NCI-H446 (cell line): ENCODE results near the gene OTOP1.
"Not testable (repeated sequence)": the region's sequence is repeated elsewhere in the genome, so short reads cannot be mapped to it uniquely, and the experiment has no call there.

Source experiments
- DNase-seq, 2 experiments: peaks; one replicate each; lab custom pipeline; 2025; lab: John Stamatoyannopoulos, UW

Gene OTOP1

GRCh38 chr4:4233610-4234009 is 6.9 kb upstream of the OTOP1 start:
- DNase-seq = no peak

DNA sequence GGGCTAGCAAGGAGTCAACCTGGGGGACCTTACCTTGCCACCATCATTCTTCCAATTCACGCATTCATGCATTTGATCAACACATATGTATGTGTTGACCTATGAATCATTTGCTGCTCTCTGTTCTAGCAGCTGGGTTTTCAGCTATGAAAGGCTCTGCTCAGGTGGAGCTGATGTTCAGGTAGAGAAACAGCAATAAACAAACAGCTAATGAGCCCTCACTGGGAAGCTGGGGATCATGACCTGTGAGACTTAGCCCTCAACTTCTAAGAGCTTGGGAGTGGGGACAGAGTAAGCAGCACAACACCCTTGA is 1.6 kb upstream of the OTOP1 start:
- no peak for DNase-seq

GRCh38 chr4:4227510-4228355 is 1.0 kb upstream of the OTOP1 start:
- no peak for DNase-seq

DNA sequence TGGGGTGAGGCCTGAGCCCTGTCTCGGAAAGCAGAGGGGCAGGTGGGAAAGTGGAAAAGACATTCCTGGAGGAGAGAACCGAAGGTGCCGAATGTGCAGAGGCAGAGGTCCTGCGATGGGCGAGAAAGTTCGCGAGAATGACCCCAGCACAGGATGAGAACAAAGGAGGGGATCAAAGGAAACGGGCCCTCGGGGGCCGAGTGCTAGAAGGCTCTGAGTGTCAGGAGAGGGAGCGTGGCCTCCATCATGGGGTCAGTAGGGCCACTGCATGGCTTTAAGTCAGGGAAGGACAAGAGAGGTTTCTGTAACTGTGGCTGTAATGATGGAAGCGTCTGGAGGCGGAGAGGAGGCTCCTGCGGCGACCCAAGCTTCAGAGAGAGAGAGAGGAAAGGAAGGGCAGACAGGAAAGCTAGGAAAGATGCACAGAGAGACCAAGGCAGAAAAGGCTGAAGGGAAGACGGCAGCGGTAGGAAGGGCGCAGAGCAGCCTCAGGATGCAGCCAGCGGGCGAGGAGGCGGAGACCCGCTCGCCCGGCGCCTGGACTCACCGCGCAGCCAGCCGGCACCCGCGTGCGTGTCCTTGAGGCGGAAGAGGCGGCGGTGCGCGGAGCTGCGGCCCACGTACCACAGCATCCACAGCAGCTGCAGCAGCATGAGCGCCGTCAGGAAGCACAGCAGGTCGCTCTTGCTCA is 669 bp downstream of the OTOP1 start:
- DNase-seq = no peak

DNA sequence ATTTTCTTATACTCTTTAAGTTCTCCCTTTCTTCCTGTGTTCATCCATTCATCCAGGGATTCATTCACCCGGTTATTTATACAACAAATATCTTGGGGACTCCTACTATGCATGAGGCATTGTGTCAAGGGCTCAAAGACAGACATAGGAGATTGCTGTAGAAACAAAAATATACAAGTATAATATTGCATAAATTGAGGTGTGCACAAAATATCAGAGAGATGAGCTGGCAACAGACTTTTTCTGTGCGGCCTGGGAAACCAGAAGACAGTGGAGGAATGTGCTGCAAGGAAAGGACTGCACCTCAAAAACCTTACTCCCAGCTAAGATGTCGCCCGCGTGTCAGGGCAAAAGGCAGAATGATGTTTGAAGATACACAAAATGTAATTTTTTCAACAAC is 9.6 kb downstream of the OTOP1 start:
- DNase-seq = no peak

GRCh38 chr4:4216648-4217047 is 10.1 kb downstream of the OTOP1 start:
- DNase-seq = no peak

- not testable (repeated sequence) for DNase-seq
Observed at GRCh38 chr4:4213674-4214073, 13.1 kb downstream of the OTOP1 start.

GRCh38 chr4:4206204-4206603 is 20.5 kb downstream of the OTOP1 start:
- DNase-seq = no peak

GRCh38 chr4:4204401-4204745 is 22.4 kb downstream of the OTOP1 start:
- DNase-seq = no peak

GRCh38 chr4:4203688-4204400 is 22.9 kb downstream of the OTOP1 start:
- DNase-seq = no peak

GRCh38 chr4:4202510-4202909 is 24.2 kb downstream of the OTOP1 start:
- DNase-seq = no peak

- no peak for DNase-seq
Observed at GRCh38 chr4:4200624-4201023, 26.1 kb downstream of the OTOP1 start.

DNA sequence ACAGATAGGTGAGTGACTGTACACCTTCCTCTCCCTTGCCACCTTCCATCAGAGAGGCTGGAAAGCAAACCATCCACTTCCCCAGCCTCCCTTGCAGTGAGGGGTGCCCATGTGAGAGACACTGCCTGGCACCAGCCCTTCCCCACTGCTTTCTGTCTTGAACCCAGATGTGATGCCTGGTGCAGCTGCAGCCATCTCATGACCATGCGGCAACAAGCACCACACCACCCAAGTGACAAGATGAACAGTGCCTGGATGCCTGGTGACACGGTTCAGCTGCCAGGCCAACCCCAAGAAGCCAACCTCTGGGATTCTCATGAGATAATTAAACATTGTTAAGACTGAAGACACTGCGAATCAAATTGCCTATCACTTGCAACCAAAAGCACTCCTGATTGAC is 31.4 kb downstream of the OTOP1 start:
- no peak for DNase-seq

GRCh38 chr4:4188557-4188956 is 38.2 kb downstream of the OTOP1 start:
- DNase-seq = not testable (repeated sequence)

- no peak for DNase-seq
Observed at GRCh38 chr4:4185528-4185927, 41.2 kb downstream of the OTOP1 start.

DNA sequence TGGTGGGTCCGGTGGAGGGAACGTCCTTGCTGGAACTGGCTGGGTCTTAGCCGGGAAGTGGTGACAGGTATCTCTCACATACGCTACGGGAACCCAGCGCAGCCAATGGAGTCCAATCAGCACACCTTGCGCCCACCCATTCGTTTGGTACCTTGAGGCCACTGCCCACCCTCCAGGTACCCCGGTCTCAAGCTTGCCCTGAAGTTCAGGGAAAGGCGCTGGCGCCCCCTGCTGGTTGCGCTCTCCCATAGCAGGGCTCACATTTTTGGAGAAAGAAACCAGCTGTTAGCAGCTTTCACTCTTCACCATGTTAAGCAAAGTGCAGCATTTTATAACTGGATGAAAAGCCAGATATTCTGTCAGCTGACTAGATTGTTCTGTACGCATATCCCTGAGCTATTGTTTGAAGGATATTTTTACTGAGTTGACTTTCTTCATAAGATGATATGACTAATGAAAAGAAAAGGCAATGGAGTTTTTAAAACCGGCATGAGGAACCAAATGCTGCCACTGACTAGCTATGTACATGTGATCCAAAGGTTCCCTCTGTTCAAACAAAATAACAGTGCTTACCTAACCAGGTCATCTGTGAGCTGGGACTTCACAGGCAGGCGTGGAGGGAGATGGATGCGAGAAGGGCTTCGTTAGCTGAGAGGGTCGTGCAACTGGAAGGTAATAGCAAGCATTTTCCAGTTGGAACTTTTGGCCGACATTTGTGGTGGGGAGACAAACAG is 43.7 kb downstream of the OTOP1 start:
- DNase-seq = no peak

DNA sequence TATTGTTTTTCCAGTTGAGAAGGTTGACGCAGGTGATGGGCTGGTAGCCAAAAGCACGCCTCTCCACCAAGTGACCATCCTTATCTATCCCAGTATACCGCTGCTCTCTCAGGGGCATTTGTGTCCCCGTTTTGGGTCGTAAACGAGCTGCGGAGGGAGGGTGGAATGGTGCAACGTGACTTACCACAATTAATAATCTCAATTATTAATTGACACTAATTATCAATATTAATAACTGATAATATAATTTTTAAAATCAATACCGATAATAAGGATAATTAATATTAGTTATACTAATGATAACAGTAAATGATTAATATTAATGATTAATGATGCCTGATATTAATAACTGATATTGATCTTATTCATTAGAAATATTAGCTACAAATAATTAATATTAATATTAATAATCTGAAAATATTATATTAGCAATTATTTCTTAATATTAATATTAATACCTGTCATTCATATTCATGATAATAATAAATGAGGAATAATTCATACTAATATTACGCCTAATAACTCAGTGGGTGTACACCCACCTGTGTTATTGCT is 56.1 kb downstream of the OTOP1 start:
- no peak for DNase-seq

DNA sequence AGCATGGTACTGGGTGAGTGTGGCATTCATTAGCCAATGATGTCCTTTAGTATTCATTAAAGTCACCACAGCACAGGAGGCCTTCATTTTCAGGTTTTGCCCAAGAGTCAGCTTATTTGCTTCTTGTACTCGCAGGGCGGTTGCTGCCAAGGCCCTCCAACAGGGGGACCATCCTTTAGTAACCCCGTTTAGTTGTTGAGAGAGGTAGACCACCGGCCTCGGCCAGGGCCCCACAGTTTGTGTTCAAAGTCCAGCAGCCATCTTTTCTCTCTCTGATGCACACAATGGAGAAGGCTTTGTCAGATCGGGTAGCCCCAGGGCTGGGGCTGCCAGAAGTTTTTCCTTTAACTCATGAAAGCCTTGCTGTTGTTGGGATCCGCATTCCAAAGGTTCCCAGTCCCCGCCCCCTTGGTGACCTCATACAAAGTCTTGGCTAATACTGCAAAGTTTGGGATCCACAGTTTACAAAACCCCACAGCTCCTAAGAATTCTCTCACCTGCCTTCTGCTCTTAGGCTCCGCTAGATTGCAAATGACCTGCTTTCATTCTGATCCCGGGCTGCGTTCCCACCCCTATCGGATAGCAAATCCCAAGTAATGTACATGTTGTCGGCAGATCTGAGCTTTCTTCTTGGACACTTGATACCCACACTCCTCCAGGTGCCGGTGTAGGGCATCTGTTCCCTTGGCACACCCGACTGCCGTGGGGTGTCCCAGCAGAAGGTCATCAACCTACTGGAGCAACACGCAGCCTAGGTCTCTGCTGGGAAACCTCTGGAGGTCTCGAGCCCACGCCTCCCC is 58.5 kb downstream of the OTOP1 start:
- DNase-seq = not testable (repeated sequence)

DNA sequence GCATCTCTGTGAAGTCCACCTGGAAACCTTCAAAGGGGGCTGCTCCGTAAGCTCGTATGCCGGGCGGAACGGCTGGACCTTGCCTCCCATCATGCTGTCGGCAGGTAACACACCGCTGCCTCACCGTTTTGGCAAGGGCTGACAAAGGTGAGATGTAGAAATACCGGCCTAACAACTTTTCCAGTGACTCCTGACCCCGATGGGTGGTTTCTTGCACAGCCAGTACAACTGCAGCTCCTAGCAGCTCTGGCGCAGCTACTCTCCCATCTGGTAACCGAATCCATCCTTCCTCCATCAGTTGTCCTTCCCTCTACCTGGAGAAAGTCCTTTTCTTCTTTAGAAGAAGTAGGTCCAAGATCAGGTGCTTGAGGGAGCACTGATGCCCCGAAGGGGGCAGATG is 59.7 kb downstream of the OTOP1 start:
- DNase-seq = not testable (repeated sequence)

DNA sequence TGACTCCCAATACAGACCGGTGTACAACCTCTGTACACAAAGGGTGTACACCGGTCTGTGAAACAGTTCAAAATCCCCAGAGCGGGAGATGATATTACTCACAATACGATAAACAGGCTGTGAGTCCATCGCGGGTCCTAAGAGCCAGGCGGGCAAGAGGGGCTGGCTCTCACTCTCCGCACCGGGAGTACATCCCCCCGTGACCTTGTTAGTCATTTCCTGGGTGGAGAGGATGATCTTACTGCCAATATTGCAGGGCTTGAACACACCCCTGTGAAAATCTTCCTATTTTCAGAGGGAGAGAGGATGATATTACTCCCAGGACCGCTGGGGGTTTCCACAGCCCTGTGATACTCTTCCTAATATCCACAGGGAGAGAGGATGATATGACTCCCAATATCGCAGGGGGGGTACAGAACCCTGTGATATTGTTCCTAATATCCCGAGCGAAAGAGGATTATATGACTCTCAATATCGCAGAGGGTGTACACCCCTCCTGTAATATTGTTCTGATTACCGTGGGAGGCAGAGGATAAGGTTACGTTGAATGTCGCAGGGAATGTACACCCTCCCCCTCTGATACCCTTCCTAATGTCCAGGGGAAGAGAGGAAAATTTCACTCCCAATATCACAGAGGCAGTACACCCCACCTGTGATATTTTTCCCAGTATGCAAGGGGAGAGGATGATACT is 60.9 kb downstream of the OTOP1 start:
- not testable (repeated sequence) for DNase-seq
